Hepatocyte (in vitro differentiated cells): ENCODE measurements around the gene IER3IP1. TPM values are rescaled to one million over a fixed set of nuclear protein-coding genes. Genes with fewer than 3 reads are reported as not detected.

Source experiments
- DNase-seq: peaks from one replicate; pipeline ENCODE4 v3.0.0-alpha.2; 2016; ENCODE audit warnings: low spot score
- H2AFZ ChIP-seq: fragments of 200-600 bp; sonication (generic); 2 replicates; pipeline ENCODE4 v1.6.0; 2016; ENCODE audit warnings: antibody characterized with exemption, mild to moderate bottlenecking
- H3K27ac ChIP-seq: fragments of 200-600 bp; sonication (generic); 2 replicates; pipeline ENCODE4 v1.5.1; 2016; ENCODE audit warnings: mild to moderate bottlenecking
- H3K27me3 ChIP-seq: fragments of 200-600 bp; sonication (generic); 2 replicates; pipeline ENCODE4 v1.6.1; 2016
- H3K36me3 ChIP-seq: fragments of 200-600 bp; sonication (generic); replicated peaks from 2 replicates; pipeline ENCODE4 v1.5.1; 2016; ENCODE audit warnings: low read depth; ENCODE audit not compliant: insufficient read depth
- H3K4me1 ChIP-seq: fragments of 200-600 bp; sonication (generic); 2 replicates; pipeline ENCODE4 v1.5.1; 2016; ENCODE audit warnings: mild to moderate bottlenecking, moderate library complexity; ENCODE audit not compliant: insufficient read depth
- H3K4me2 ChIP-seq: fragments of 200-600 bp; sonication (generic); 2 replicates; pipeline ENCODE4 v1.6.0; 2016
- H3K4me3 ChIP-seq: fragments of 200-600 bp; sonication (generic); 2 replicates; pipeline ENCODE4 v1.5.1; 2016; ENCODE audit warnings: mild to moderate bottlenecking
- H3K79me2 ChIP-seq: fragments of 200-600 bp; sonication (generic); 2 replicates; pipeline ENCODE4 v1.6.0; 2017; ENCODE audit warnings: mild to moderate bottlenecking
- H3K9me2 ChIP-seq: fragments of 200-600 bp; sonication (generic); replicated peaks from 2 replicates; pipeline ENCODE4 v1.6.0; 2017; ENCODE audit warnings: mild to moderate bottlenecking; ENCODE audit not compliant: insufficient read depth
- H3K9me3 ChIP-seq: fragments of 200-600 bp; sonication (generic); 2 replicates; pipeline ENCODE4 v1.5.1; 2016; ENCODE audit warnings: low read depth, mild to moderate bottlenecking
- H4K20me1 ChIP-seq: fragments of 200-600 bp; sonication (generic); 2 replicates; pipeline ENCODE4 v1.6.0; 2016; ENCODE audit warnings: mild to moderate bottlenecking; ENCODE audit not compliant: insufficient read depth, poor library complexity, severe bottlenecking
- CTCF ChIP-seq: fragments of 200-600 bp; sonication (generic); IDR thresholded peaks from 2 replicates; pipeline ENCODE4 v1.5.1; 2016; ENCODE audit warnings: antibody characterized with exemption, mild to moderate bottlenecking; ENCODE audit not compliant: poor library complexity
- EZH2 ChIP-seq: fragments of 200-600 bp; sonication (generic); IDR thresholded peaks from 2 replicates; pipeline ENCODE4 v1.6.1; 2016; ENCODE audit warnings: antibody characterized with exemption, mild to moderate bottlenecking, borderline replicate concordance
- EZH2phosphoT487 ChIP-seq: fragments of 200-600 bp; sonication (generic); IDR thresholded peaks from one replicate; pipeline ENCODE4 v1.6.1; 2018; ENCODE audit warnings: antibody characterized with exemption, mild to moderate bottlenecking, low read depth, moderate library complexity; ENCODE audit not compliant: unreplicated experiment, severe bottlenecking
- WGBS: methylation state at CpG from one replicate; pipeline ENCODE4 v1.1.6; 2016; ENCODE audit warnings: low lambda C conversion rate; ENCODE audit errors: missing lambda C conversion rate; 5-methylcytosine and 5-hydroxymethylcytosine counted together
- polyA plus RNA-seq: library from polyadenylated mRNA; unstranded; fragments of >200 nt; fragmentation: Nextera tagmentation; extraction: Ambion mirVana; gene quantifications from 2 replicates; pipeline ENCODE4 v1.2.1, GENCODE V29; 2016
- total RNA-seq: library from RNA; depleted of rRNA; stranded (reverse); fragments of >200 nt; gene quantifications from 2 replicates; pipeline ENCODE4 v1.2.3, GENCODE V29; 2014

IER3IP1 gene
- total and polyA plus RNA-seq, 2 experiments from 2014 or later, result 32.6 to 33.8 TPM

GRCh38 chr18:47118981-47119380, 57.2 kb downstream of the IER3IP1 start:
- H4K20me1 ChIP-seq, result no peaks in the 10 kb centered on the region
- H3K4me3 ChIP-seq, result no peak overlapping the region
- H3K79me2 ChIP-seq, result no peaks in the 10 kb centered on the region
- no peaks in the 10 kb centered on the region for H3K36me3 ChIP-seq
- no peaks in the 10 kb centered on the region for H3K27me3 ChIP-seq
- H2AFZ ChIP-seq, result no peak overlapping the region
- no peak overlapping the region for H3K4me2 ChIP-seq
- DNase-seq, result no peak
- no peaks in the 10 kb centered on the region for H3K4me1 ChIP-seq
- no peaks in the 10 kb centered on the region for H3K9me3 ChIP-seq
- H3K27ac ChIP-seq, result no peak overlapping the region
- TF ChIP-seq EZH2 (no peak), EZH2phosphoT487 (no peak)
- no peaks in the 10 kb centered on the region for H3K9me2 ChIP-seq
- 92% methylated on average over 2 of the region's 2 CpGs for WGBS

GRCh38 chr18:47115205-47115604, 61.0 kb downstream of the IER3IP1 start:
- TF ChIP-seq EZH2, result no peak
- TF ChIP-seq EZH2phosphoT487, result no peak
- TF ChIP-seq CTCF, result no peak
- Histone ChIP-seq H3K9me2 (no peaks in the 10 kb centered on the region), H4K20me1 (no peaks in the 10 kb centered on the region), H3K4me3 (no peak overlapping the region), H3K79me2 (no peaks in the 10 kb centered on the region), H3K4me1 (no peaks in the 10 kb centered on the region), H3K9me3 (no peaks in the 10 kb centered on the region), H3K27me3 (no peaks in the 10 kb centered on the region), H3K4me2 (no peak overlapping the region), H3K36me3 (no peaks in the 10 kb centered on the region), H2AFZ (no peak overlapping the region), H3K27ac (no peak overlapping the region)
- WGBS, result 90% methylated on average over 2 of the region's 2 CpGs
- no peak for DNase-seq

- WGBS, result 93% methylated on average over 2 of the region's 2 CpGs
- H3K36me3 ChIP-seq, result no peaks in the 10 kb centered on the region
- no peaks in the 10 kb centered on the region for H4K20me1 ChIP-seq
- TF ChIP-seq CTCF (no peak), EZH2 (no peak), EZH2phosphoT487 (no peak)
- H3K9me3 ChIP-seq, result no peaks in the 10 kb centered on the region
- H3K4me2 ChIP-seq, result no peak overlapping the region
- no peak overlapping the region for H3K27ac ChIP-seq
- H3K27me3 ChIP-seq, result no peaks in the 10 kb centered on the region
- no peaks in the 10 kb centered on the region for H3K4me1 ChIP-seq
- H3K4me3 ChIP-seq, result no peak overlapping the region
- H3K9me2 ChIP-seq, result no peaks in the 10 kb centered on the region
- no peak for DNase-seq
- H3K79me2 ChIP-seq, result no peaks in the 10 kb centered on the region
- no peak overlapping the region for H2AFZ ChIP-seq
These were observed 62.2 kb downstream of the IER3IP1 start for GRCh38 chr18:47113796-47114540.

GRCh38 chr18:47110492-47111274, 65.5 kb downstream of the IER3IP1 start:
- 93% methylated on average over 6 of the region's 6 CpGs for WGBS
- no peak for DNase-seq
- no peak overlapping the region for H2AFZ ChIP-seq
- H3K4me2 ChIP-seq, result no peak overlapping the region
- H3K9me2 ChIP-seq, result no peaks in the 10 kb centered on the region
- H3K4me1 ChIP-seq, result no peaks in the 10 kb centered on the region
- H3K4me3 ChIP-seq, result no peak overlapping the region
- H3K36me3 ChIP-seq, result no peaks in the 10 kb centered on the region
- H3K27me3 ChIP-seq, result no peaks in the 10 kb centered on the region
- H3K79me2 ChIP-seq, result no peaks in the 10 kb centered on the region
- no peaks in the 10 kb centered on the region for H3K9me3 ChIP-seq
- no peak for TF ChIP-seq EZH2
- TF ChIP-seq CTCF, result no peak
- TF ChIP-seq EZH2phosphoT487, result no peak
- H3K27ac ChIP-seq, result no peak overlapping the region
- H4K20me1 ChIP-seq, result no peaks in the 10 kb centered on the region
